Neural cell (in vitro differentiated cells): ENCODE measurements around the gene TFDP1. TPM values are rescaled to one million over a fixed set of nuclear protein-coding genes. Genes with fewer than 3 reads are reported as not detected.

Source experiments
- H2AFZ ChIP-seq: fragments of 200-600, 300-800 bp; sonication (generic), shearing (Covaris generic); 2 replicates; pipeline ENCODE4 v1.6.0; 2014; ENCODE audit warnings: low read depth, mild to moderate bottlenecking, antibody characterized with exemption, low read length, moderate library complexity
- H3F3A ChIP-seq: fragments of 200-600 bp; shearing (Covaris generic); 2 replicates; pipeline ENCODE4 v1.6.1; 2016; ENCODE audit warnings: mild to moderate bottlenecking, moderate library complexity, mixed read lengths, antibody characterized with exemption, low read length; ENCODE audit not compliant: insufficient read depth, poor library complexity, severe bottlenecking
- H3K27ac ChIP-seq: fragments of 200-600, 300-800 bp; sonication (generic), shearing (Covaris generic); 2 replicates; pipeline ENCODE4 v1.5.1; 2014; ENCODE audit warnings: mild to moderate bottlenecking, low read length, moderate library complexity
- H3K27me3 ChIP-seq: fragments of 300-800, 200-600 bp; sonication (generic), shearing (Covaris generic); 2 replicates; pipeline ENCODE4 v1.6.0; 2014; ENCODE audit warnings: mild to moderate bottlenecking, low read depth, low read length, moderate library complexity; ENCODE audit not compliant: insufficient read depth
- H3K36me3 ChIP-seq: fragments of 300-800, 200-600 bp; sonication (generic), shearing (Covaris generic); 2 replicates; pipeline ENCODE4 v1.5.1; 2014; ENCODE audit warnings: mild to moderate bottlenecking, antibody characterized with exemption, low read length, moderate library complexity; ENCODE audit not compliant: insufficient read depth
- H3K4me2 ChIP-seq: fragments of 300-800, 200-600 bp; sonication (generic), shearing (Covaris generic); 2 replicates; pipeline ENCODE4 v1.6.0; 2014; ENCODE audit warnings: mild to moderate bottlenecking, low read length
- H3K4me3 ChIP-seq: fragments of 300-800, 200-600 bp; sonication (generic), shearing (Covaris generic); 2 replicates; pipeline ENCODE4 v1.5.1; 2014; ENCODE audit warnings: mild to moderate bottlenecking, low read length, moderate library complexity
- H3K79me2 ChIP-seq: fragments of 200-600 bp; shearing (Covaris generic); replicated peaks from 2 replicates; pipeline ENCODE4 v1.6.0; 2014; ENCODE audit warnings: mild to moderate bottlenecking, low read length, moderate library complexity; ENCODE audit not compliant: insufficient read depth
- H3K9ac ChIP-seq: fragments of 300-800, 200-600 bp; sonication (generic), shearing (Covaris generic); 2 replicates; pipeline ENCODE4 v1.6.1; 2016; ENCODE audit warnings: mild to moderate bottlenecking, low read length, mixed read lengths
- H3K9me2 ChIP-seq: fragments of 200-600 bp; shearing (Covaris generic); 2 replicates; pipeline ENCODE4 v1.6.1; 2016; ENCODE audit warnings: mild to moderate bottlenecking, low read length, mixed read lengths; ENCODE audit not compliant: insufficient read depth
- H3K9me3 ChIP-seq: fragments of 200-600, 300-800 bp; sonication (generic), shearing (Covaris generic); 2 replicates; pipeline ENCODE4 v1.6.1; 2016; ENCODE audit warnings: mild to moderate bottlenecking, mixed run types, low read length, moderate library complexity, mixed read lengths
- H4K20me1 ChIP-seq: fragments of 200-600 bp; shearing (Covaris generic); 2 replicates; pipeline ENCODE4 v1.6.1; 2016; ENCODE audit warnings: mild to moderate bottlenecking, mixed run types; ENCODE audit not compliant: insufficient read depth
- EP300 ChIP-seq: fragments of 450-650 bp; conservative IDR thresholded peaks from 2 replicates; pipeline ENCODE4 v1.6.1; 2014; ENCODE audit warnings: antibody characterized with exemption, mild to moderate bottlenecking, moderate library complexity; ENCODE audit not compliant: poor library complexity, severe bottlenecking
- EZH2 ChIP-seq: fragments of 200-600, 300-800 bp; shearing (Covaris generic), sonication (generic); IDR thresholded peaks from 2 replicates; pipeline ENCODE4 v1.6.1; 2014; ENCODE audit warnings: antibody characterized with exemption, low read length, borderline replicate concordance, mild to moderate bottlenecking; ENCODE audit not compliant: insufficient read depth, poor library complexity, severe bottlenecking
- MXI1 ChIP-seq: fragments of 450-650 bp; conservative IDR thresholded peaks from 2 replicates; pipeline ENCODE4 v1.6.1; 2014; ENCODE audit warnings: antibody characterized with exemption, mild to moderate bottlenecking; ENCODE audit not compliant: poor library complexity, severe bottlenecking
- POLR2AphosphoS5 ChIP-seq: IDR thresholded peaks from 2 replicates; pipeline ENCODE4 v1.6.1; 2012
- RAD21 ChIP-seq: fragments of 450-650 bp; conservative IDR thresholded peaks from 2 replicates; pipeline ENCODE4 v1.6.1; 2014; ENCODE audit warnings: antibody characterized with exemption, mild to moderate bottlenecking, moderate library complexity
- SMC3 ChIP-seq: fragments of 450-650 bp; conservative IDR thresholded peaks from 2 replicates; pipeline ENCODE4 v1.6.1; 2014; ENCODE audit warnings: antibody characterized with exemption, mild to moderate bottlenecking, moderate library complexity; ENCODE audit not compliant: poor library complexity
- TAF1 ChIP-seq: IDR thresholded peaks from 2 replicates; pipeline ENCODE4 v1.6.1; 2012; ENCODE audit warnings: low read depth
- polyA plus RNA-seq: library from polyadenylated mRNA; depleted of rRNA; stranded (reverse); fragments of >200 nt; gene quantifications from 2 replicates; pipeline ENCODE4 v1.2.3, GENCODE V29; 2014
- TF ChIP-seq, protein P1 (sequence below): fragments of 450-650 bp; IDR thresholded peaks from 2 replicates; pipeline ENCODE4 v1.5.1; 2014; ENCODE audit warnings: antibody characterized with exemption, mild to moderate bottlenecking, moderate library complexity; ENCODE audit not compliant: poor library complexity, severe bottlenecking
- TF ChIP-seq, protein P2 (sequence below): IDR thresholded peaks from 2 replicates; pipeline ENCODE4 v1.6.1; 2012; ENCODE audit warnings: borderline replicate concordance

TFDP1 gene
- polyA plus RNA-seq, 1 donor from 2014 or later: 81.2 TPM

DNA sequence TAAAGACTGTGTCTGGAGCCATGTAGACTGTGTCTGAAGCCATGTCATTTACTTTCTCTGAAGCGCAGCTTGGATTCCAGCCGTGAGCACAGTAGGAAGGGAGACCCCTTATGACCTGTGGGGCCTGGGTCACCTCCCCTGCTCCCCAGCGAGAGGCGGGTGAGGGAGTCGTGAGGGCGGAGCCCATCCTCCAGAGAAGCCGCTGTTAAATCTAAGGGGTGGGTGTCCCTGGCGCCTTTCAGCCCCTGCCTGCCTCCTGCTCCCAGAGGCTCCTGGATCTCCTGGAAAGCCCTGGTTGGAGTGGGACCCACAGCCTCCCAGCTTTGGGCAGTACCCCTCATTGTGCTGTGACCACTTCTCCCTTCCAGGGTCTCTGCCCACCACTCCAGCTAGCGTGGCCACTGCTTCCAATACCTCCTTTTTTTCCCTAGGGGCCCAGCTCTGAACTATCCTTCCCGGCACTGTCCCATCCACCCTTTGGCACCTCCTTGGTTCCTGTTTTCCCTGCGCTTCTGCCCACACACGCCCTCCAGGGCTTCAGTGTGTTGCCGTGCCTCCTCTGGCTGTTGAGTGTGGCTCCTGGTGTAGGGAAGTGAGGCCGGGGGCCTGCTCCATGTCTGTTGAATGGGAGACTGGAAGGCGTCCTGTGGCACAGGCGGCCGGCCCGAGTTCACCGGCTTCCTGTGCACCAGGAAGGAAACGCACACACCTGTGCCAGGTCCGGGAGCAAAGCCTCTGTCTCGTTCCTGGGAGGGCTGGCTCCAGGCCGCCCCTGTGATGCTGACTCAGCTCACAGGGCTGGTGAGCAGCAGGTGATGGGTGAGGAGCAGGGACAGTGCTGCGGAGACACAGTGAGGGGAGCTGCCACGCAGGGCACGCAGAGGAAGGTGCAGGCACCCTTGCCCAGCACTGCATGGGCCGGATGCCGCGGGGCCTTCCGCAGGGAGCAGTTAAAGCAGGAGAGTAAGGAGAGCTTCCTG is 44.0 kb downstream of the TFDP1 start:
- Histone ChIP-seq H2AFZ (no peak overlapping the region), H3F3A (no peaks in the 10 kb centered on the region), H4K20me1 (no peaks in the 10 kb centered on the region), H3K9me2 (no peaks in the 10 kb centered on the region), H3K36me3 (no peaks in the 10 kb centered on the region), H3K27ac (no peak overlapping the region), H3K9ac (no peak overlapping the region), H3K79me2 (no peaks in the 10 kb centered on the region), H3K9me3 (no peaks in the 10 kb centered on the region), H3K4me2 (no peak overlapping the region), H3K4me3 (no peak overlapping the region), H3K27me3 (no peaks in the 10 kb centered on the region)
- TF ChIP-seq POLR2AphosphoS5 (no peak), EP300 (no peak), EZH2 (no peak), SMC3 (no peak), MXI1 (no peak), TAF1 (no peak), RAD21 (no peak)
- TF ChIP-seq, protein P1, sequence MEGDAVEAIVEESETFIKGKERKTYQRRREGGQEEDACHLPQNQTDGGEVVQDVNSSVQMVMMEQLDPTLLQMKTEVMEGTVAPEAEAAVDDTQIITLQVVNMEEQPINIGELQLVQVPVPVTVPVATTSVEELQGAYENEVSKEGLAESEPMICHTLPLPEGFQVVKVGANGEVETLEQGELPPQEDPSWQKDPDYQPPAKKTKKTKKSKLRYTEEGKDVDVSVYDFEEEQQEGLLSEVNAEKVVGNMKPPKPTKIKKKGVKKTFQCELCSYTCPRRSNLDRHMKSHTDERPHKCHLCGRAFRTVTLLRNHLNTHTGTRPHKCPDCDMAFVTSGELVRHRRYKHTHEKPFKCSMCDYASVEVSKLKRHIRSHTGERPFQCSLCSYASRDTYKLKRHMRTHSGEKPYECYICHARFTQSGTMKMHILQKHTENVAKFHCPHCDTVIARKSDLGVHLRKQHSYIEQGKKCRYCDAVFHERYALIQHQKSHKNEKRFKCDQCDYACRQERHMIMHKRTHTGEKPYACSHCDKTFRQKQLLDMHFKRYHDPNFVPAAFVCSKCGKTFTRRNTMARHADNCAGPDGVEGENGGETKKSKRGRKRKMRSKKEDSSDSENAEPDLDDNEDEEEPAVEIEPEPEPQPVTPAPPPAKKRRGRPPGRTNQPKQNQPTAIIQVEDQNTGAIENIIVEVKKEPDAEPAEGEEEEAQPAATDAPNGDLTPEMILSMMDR: no peak
- TF ChIP-seq, protein P2, sequence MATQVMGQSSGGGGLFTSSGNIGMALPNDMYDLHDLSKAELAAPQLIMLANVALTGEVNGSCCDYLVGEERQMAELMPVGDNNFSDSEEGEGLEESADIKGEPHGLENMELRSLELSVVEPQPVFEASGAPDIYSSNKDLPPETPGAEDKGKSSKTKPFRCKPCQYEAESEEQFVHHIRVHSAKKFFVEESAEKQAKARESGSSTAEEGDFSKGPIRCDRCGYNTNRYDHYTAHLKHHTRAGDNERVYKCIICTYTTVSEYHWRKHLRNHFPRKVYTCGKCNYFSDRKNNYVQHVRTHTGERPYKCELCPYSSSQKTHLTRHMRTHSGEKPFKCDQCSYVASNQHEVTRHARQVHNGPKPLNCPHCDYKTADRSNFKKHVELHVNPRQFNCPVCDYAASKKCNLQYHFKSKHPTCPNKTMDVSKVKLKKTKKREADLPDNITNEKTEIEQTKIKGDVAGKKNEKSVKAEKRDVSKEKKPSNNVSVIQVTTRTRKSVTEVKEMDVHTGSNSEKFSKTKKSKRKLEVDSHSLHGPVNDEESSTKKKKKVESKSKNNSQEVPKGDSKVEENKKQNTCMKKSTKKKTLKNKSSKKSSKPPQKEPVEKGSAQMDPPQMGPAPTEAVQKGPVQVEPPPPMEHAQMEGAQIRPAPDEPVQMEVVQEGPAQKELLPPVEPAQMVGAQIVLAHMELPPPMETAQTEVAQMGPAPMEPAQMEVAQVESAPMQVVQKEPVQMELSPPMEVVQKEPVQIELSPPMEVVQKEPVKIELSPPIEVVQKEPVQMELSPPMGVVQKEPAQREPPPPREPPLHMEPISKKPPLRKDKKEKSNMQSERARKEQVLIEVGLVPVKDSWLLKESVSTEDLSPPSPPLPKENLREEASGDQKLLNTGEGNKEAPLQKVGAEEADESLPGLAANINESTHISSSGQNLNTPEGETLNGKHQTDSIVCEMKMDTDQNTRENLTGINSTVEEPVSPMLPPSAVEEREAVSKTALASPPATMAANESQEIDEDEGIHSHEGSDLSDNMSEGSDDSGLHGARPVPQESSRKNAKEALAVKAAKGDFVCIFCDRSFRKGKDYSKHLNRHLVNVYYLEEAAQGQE: no peak

DNA sequence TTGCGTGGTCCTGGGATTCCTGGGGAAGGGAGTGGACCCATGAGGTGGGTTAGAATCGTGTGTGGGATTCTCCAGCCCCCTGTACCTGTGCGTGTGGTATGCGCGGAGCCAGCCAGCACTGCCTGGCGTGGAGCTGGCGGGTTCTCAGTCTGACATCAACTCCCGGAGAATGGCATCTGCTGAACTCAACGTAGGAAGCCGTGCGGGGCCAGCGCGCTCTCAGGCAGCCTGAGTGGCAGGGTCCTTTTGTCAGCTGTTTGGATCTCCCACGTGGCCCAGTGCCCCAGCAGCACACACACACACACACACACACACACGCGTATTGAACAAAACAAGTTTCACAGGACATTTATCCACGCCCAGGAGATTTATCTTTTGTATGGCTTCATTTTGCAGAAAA is 45.3 kb downstream of the TFDP1 start:
- no peak overlapping the region for H3K4me3 ChIP-seq
- H4K20me1 ChIP-seq: no peaks in the 10 kb centered on the region
- TF ChIP-seq MXI1 (no peak), POLR2AphosphoS5 (no peak), SMC3 (no peak), EP300 (no peak), EZH2 (no peak), RAD21 (no peak), TAF1 (no peak)
- TF ChIP-seq, protein P2: no peak
- TF ChIP-seq, protein P1: no peak
- H3K9ac ChIP-seq: no peak overlapping the region
- no peaks in the 10 kb centered on the region for H3K9me2 ChIP-seq
- H3K27ac ChIP-seq: no peak overlapping the region
- H2AFZ ChIP-seq: no peak overlapping the region
- H3K4me2 ChIP-seq: no peak overlapping the region
- H3K9me3 ChIP-seq: no peaks in the 10 kb centered on the region
- no peaks in the 10 kb centered on the region for H3K36me3 ChIP-seq
- H3F3A ChIP-seq: no peaks in the 10 kb centered on the region
- H3K27me3 ChIP-seq: no peaks in the 10 kb centered on the region
- no peaks in the 10 kb centered on the region for H3K79me2 ChIP-seq
